ENCODE results near the gene PHOX2B.

Gene PHOX2B

DNA sequence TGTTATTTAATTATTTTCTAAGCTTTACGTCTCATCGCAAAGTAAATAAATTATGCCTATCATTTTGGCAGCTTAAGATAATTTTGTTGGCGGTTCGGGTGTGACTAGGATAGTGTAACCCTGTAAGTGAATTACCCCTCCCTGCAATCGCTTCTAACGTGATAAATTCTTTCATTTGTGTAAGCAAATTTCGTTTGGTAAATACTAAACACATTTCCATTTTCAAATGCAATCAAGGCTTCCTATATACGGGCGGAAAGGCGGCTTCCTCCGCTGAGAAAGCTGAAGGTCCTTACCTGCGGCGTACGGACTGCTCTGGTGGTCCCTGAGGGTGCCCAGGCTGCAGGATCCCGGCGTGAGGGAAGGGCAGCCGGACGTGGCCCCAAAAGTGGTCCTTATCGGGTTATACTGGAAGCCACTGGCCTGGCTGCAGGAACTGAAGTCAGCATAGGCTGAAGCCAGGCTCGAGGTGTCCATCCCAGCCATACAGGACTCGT lies 403 bp downstream of the PHOX2B start:
- ATAC-seq: no peak; the same call in 2 of the 3 replicates
- no peak for TF ChIP-seq ZNF565 (CRISPR knock-in tag; conservative IDR thresholded peaks at IDR 0.05; ENCODE audit: low read depth)

DNA sequence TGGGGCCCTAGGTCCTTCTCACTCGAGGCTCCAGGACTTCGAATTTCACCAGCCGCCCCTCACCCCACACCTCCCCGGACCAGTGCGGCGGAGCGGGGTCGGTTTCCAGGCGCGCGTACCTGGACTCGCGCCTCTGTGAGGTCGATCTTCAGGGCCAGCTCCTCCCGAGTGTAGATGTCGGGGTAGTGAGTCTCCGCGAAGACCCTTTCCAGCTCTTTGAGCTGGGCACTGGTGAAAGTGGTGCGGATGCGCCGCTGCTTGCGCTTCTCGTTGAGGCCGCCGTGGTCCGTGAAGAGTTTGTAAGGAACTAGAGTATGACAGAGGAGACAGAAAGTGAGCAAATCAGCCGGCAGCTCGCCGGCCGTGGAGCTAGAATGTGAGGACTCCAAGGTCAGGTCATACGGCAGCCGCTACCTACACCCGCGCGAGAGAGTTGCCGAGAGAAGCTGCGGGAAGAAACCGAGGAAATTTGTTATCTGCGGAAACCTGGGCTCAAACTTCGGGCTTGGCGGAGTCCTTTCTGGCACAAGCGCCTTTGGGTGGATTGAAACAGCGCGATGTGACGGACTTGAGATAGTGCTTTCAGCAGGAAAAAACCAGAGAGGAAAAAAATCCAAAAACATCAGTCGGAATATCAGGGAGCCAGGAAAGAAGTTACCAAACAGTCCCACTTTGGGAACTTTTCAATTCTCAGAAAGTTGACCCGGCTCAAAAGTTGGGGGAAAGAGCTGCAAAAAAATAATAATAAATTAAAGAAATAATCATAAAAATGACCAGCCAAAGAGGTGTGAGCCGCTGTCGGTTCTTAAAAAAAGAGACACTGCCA lies 1.1 kb downstream of the PHOX2B start:
- ATAC-seq: no peak
- TF ChIP-seq PPARA (CRISPR knock-in tag; IDR thresholded peaks at IDR 0.05; ENCODE audit: borderline replicate concordance) (no peak), TCF4 (CRISPR knock-in tag; IDR thresholded peaks at IDR 0.05; ENCODE audit: borderline replicate concordance) (no peak), RARB (CRISPR knock-in tag; IDR thresholded peaks at IDR 0.05) (no peak), ZFP3 (CRISPR knock-in tag; IDR thresholded peaks at IDR 0.05) (no peak), ZC3H10 (CRISPR knock-in tag; IDR thresholded peaks at IDR 0.05) (no peak)
- TF ChIP-seq, protein P1, sequence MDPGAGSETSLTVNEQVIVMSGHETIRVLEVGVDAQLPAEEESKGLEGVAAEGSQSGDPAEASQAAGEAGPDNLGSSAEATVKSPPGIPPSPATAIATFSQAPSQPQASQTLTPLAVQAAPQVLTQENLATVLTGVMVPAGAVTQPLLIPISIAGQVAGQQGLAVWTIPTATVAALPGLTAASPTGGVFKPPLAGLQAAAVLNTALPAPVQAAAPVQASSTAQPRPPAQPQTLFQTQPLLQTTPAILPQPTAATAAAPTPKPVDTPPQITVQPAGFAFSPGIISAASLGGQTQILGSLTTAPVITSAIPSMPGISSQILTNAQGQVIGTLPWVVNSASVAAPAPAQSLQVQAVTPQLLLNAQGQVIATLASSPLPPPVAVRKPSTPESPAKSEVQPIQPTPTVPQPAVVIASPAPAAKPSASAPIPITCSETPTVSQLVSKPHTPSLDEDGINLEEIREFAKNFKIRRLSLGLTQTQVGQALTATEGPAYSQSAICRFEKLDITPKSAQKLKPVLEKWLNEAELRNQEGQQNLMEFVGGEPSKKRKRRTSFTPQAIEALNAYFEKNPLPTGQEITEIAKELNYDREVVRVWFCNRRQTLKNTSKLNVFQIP (CRISPR knock-in tag; IDR thresholded peaks at IDR 0.05; ENCODE audit: borderline replicate concordance, low read depth): no peak

DNA sequence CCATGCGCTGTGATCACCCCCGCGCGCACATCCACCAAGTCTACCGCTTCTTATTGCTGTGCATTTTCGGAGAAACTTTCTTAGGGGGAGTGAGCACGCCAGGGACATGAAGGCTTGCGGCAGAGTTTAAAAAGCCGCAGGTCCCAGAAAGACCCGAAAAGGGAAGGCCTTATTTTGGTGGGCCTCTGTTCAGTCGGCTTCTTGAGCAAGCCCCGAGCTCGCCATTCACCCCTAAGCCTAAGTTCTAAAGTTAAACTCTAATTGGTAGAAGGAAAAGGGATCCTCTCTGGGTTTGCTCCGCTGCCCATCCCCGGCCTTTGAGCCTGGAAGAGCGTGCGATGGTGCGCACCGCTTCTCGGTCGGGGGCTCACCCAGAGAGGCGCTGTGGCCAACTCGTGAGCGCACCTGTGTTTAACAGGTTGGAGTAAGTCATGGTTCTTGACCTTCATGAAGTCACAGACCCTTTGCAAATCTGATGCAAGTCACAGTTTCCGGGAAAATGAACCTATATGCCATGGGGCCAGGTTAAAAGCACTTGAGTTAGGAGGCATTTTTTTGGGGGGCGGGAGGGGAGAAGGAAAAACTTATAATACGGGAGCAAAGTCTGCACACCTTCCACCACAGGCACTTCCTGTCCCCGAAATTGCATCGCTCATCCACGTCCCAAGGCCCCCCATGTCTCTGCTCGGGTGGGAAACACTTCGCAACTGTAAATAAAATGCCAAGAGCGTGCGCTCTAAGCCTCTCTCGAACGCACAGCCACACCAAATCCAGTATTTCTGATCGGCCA lies 1.9 kb downstream of the PHOX2B start:
- ATAC-seq: no peak
- no peak for TF ChIP-seq ARNTL (CRISPR knock-in tag; IDR thresholded peaks at IDR 0.05; ENCODE audit: borderline replicate concordance, low read depth)
- TF ChIP-seq, protein P2, sequence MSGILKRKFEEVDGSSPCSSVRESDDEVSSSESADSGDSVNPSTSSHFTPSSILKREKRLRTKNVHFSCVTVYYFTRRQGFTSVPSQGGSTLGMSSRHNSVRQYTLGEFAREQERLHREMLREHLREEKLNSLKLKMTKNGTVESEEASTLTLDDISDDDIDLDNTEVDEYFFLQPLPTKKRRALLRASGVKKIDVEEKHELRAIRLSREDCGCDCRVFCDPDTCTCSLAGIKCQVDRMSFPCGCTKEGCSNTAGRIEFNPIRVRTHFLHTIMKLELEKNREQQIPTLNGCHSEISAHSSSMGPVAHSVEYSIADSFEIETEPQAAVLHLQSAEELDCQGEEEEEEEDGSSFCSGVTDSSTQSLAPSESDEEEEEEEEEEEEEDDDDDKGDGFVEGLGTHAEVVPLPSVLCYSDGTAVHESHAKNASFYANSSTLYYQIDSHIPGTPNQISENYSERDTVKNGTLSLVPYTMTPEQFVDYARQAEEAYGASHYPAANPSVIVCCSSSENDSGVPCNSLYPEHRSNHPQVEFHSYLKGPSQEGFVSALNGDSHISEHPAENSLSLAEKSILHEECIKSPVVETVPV (CRISPR knock-in tag; IDR thresholded peaks at IDR 0.05): no peak
- no peak for TF ChIP-seq BACH2 (CRISPR knock-in tag; IDR thresholded peaks at IDR 0.05; ENCODE audit: borderline replicate concordance)
- TF ChIP-seq, protein P3, sequence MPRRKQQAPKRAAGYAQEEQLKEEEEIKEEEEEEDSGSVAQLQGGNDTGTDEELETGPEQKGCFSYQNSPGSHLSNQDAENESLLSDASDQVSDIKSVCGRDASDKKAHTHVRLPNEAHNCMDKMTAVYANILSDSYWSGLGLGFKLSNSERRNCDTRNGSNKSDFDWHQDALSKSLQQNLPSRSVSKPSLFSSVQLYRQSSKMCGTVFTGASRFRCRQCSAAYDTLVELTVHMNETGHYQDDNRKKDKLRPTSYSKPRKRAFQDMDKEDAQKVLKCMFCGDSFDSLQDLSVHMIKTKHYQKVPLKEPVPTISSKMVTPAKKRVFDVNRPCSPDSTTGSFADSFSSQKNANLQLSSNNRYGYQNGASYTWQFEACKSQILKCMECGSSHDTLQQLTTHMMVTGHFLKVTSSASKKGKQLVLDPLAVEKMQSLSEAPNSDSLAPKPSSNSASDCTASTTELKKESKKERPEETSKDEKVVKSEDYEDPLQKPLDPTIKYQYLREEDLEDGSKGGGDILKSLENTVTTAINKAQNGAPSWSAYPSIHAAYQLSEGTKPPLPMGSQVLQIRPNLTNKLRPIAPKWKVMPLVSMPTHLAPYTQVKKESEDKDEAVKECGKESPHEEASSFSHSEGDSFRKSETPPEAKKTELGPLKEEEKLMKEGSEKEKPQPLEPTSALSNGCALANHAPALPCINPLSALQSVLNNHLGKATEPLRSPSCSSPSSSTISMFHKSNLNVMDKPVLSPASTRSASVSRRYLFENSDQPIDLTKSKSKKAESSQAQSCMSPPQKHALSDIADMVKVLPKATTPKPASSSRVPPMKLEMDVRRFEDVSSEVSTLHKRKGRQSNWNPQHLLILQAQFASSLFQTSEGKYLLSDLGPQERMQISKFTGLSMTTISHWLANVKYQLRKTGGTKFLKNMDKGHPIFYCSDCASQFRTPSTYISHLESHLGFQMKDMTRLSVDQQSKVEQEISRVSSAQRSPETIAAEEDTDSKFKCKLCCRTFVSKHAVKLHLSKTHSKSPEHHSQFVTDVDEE (CRISPR knock-in tag; IDR thresholded peaks at IDR 0.05): no peak
- TF ChIP-seq ISL1 (CRISPR knock-in tag; IDR thresholded peaks at IDR 0.05): no peak
- TF ChIP-seq RARB (CRISPR knock-in tag; IDR thresholded peaks at IDR 0.05): no peak
- no peak for TF ChIP-seq GLIS3 (CRISPR knock-in tag; IDR thresholded peaks at IDR 0.05)
- TF ChIP-seq ZC3H10 (CRISPR knock-in tag; IDR thresholded peaks at IDR 0.05): no peak
- TF ChIP-seq ZNF8 (CRISPR knock-in tag; IDR thresholded peaks at IDR 0.05): no peak
- TF ChIP-seq, protein P1 (CRISPR knock-in tag; IDR thresholded peaks at IDR 0.05; ENCODE audit: borderline replicate concordance, low read depth): no peak

DNA sequence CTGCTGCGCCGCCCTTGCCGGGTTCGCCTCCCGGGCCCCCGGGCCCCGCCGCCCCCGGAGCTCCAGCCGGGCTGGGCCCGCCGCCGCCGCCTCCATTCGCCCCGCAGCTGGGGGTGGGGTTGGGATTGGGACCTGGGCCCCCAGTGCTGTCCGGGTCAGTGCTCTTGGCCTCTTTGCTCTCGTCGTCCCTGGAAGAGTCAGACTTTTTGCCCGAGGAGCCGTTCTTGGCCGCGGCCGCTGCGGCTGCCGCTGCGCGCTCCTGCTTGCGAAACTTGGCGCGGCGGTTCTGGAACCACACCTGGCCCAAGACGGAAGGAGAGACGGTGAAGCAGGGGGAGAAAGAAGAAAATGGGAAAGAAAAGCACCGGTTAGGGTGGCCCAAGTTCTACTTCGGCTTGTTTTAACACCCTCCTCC lies 2.5 kb downstream of the PHOX2B start:
- no peak for TF ChIP-seq ARNTL (CRISPR knock-in tag; IDR thresholded peaks at IDR 0.05; ENCODE audit: borderline replicate concordance, low read depth)
- no peak for TF ChIP-seq ZC3H10 (CRISPR knock-in tag; IDR thresholded peaks at IDR 0.05)
- no peak for TF ChIP-seq ZFP30 (CRISPR knock-in tag; IDR thresholded peaks at IDR 0.05)
- TF ChIP-seq, protein P2 (CRISPR knock-in tag; IDR thresholded peaks at IDR 0.05): no peak
- ATAC-seq: no peak
